K562 (cell line): ENCODE data around the gene CLUH. TPM values are rescaled to one million over a fixed set of nuclear protein-coding genes. Genes with fewer than 3 reads are reported as not detected.

ENCODE experiments used
- ATAC-seq: fragments of 200-7000 bp; cut with Tn5 transposase; 3 replicates; pipeline ENCODE4 v1.9.1; 2020; ENCODE audit warnings: moderate library complexity
- BruUV-seq: library from RNA; stranded (reverse); fragments of 400-500 nt; replicated peaks from 2 replicates; lab custom pipeline; 2021; lab: Mats Ljungman, UMichigan
- CTCF ChIA-PET: fragments of 300-600 bp; formaldehyde crosslinking; extraction: SDS; loops from one replicate; lab custom pipeline; 2021; ENCODE audit warnings: low intra/inter-chr PET ratio; lab: Yijun Ruan, JAX
- POLR2A ChIA-PET: fragments of 300-600, 350-650 bp; sonication (Branson Sonifier 250); formaldehyde crosslinking; extraction: SDS; loops from one replicate; lab custom pipeline; 2021; ENCODE audit warnings: antibody characterized with exemption, inconsistent platforms; lab: Yijun Ruan, JAX
- DNase-seq, 4 experiments: peaks; one replicate each; pipeline versions ENCODE4 v3.0.0 to v3.0.0-alpha.2; 2011 to 2018; ENCODE audit warnings: low spot score in 3 of 4, mixed read lengths in 3 of 4; ENCODE audit errors: extremely low read depth in 1 of 4
- FAIRE-seq: peaks from 2 replicates; lab custom pipeline; 2011; peaks lifted over from hg19 to GRCh38; lab: Jason Lieb, UNC
- H2AFZ ChIP-seq: 2 replicates; pipeline ENCODE4 v1.6.0; 2011; ENCODE audit warnings: low read depth, low read length, control low read depth, inconsistent platforms
- H3K27ac ChIP-seq: fragments of 200-600 bp; 3 replicates; pipeline ENCODE4 v1.8.0; 2011; ENCODE audit warnings: low read depth, mild to moderate bottlenecking, control low read depth, inconsistent platforms, low read length, moderate library complexity, mixed read lengths; ENCODE audit errors: extremely low read depth
- H3K27me3 ChIP-seq, 2 experiments: fragments of 300-600 bp in 1 of 2; 2 replicates in 1 of 2; 3 replicates in 1 of 2; pipeline versions ENCODE4 v1.6.0 to v1.8.0; 2011; ENCODE audit warnings: inconsistent platforms in 2 of 2, low read length in 2 of 2, mild to moderate bottlenecking in 1 of 2, mixed read lengths in 1 of 2, moderate library complexity in 1 of 2; ENCODE audit not compliant: control insufficient read depth in 2 of 2, insufficient read depth in 2 of 2
- H3K36me3 ChIP-seq: fragments of 300-600 bp; 3 replicates; pipeline ENCODE4 v1.8.0; 2011; ENCODE audit warnings: mild to moderate bottlenecking, low read length, inconsistent platforms; ENCODE audit not compliant: control insufficient read depth, insufficient read depth
- H3K4me1 ChIP-seq, 2 experiments: fragments of 200-600 bp in 1 of 2; replicated peaks in 1 of 2; 2 replicates in 1 of 2; 3 replicates in 1 of 2; pipeline versions ENCODE4 v1.5.1 to v1.8.0; 2011; ENCODE audit warnings: inconsistent platforms in 2 of 2, low read length in 2 of 2, mild to moderate bottlenecking in 1 of 2, mixed read lengths in 1 of 2, moderate library complexity in 1 of 2; ENCODE audit not compliant: control insufficient read depth in 2 of 2, insufficient read depth in 2 of 2
- H3K4me2 ChIP-seq: 2 replicates; pipeline ENCODE4 v1.6.1; 2011; ENCODE audit warnings: low read length, control low read depth, inconsistent platforms, mixed read lengths; ENCODE audit not compliant: insufficient read depth
- H3K4me3 ChIP-seq: fragments of 200-600 bp; sonication (generic), shearing (Covaris generic); 2 replicates; pipeline ENCODE4 v1.5.1; 2016; ENCODE audit warnings: control low read depth, inconsistent platforms
- H3K79me2 ChIP-seq: fragments of 200-600 bp; 3 replicates; pipeline ENCODE4 v1.8.0; 2011; ENCODE audit warnings: low read length, inconsistent platforms; ENCODE audit not compliant: control insufficient read depth, insufficient read depth
- H3K9ac ChIP-seq, 2 experiments: 2 replicates each; pipeline versions ENCODE4 v1.6.0 to v1.6.1; 2011; ENCODE audit warnings: low read depth in 2 of 2, low read length in 2 of 2, control low read depth in 1 of 2, inconsistent platforms in 1 of 2, mild to moderate bottlenecking in 1 of 2, mixed read lengths in 1 of 2; ENCODE audit not compliant: insufficient read depth in 1 of 2
- H3K9me1 ChIP-seq: one replicate; pipeline ENCODE4 v1.6.0; 2011; ENCODE audit warnings: inconsistent platforms, mild to moderate bottlenecking, low read length, moderate library complexity; ENCODE audit not compliant: control insufficient read depth, insufficient read depth
- H3K9me3 ChIP-seq: replicated peaks from 2 replicates; pipeline ENCODE4 v1.5.1; 2011; ENCODE audit warnings: low read depth, low read length, inconsistent platforms; ENCODE audit not compliant: control insufficient read depth, insufficient read depth
- H4K20me1 ChIP-seq: replicated peaks from 2 replicates; pipeline ENCODE4 v1.6.1; 2011; ENCODE audit warnings: low read length, inconsistent platforms, mixed read lengths; ENCODE audit not compliant: control insufficient read depth, insufficient read depth
- CBFA2T3 ChIP-seq: fragments of 450-650 bp; IDR thresholded peaks from 2 replicates; pipeline ENCODE4 v1.6.1; 2017
- CEBPG ChIP-seq, 3 experiments: fragments of 200-800 bp in 1 of 3; sonication (Bioruptor generic) in 1 of 3; sonication (generic) in 1 of 3; formaldehyde crosslinking in 1 of 3; IDR thresholded peaks in 2 of 3; conservative IDR thresholded peaks in 1 of 3; 2 replicates each; pipeline versions ENCODE4 v1.6.1 to v1.8.0; 2016 to 2022; ENCODE audit warnings: missing compliant biosample characterization in 2 of 3, missing genetic modification characterization in 2 of 3, mild to moderate bottlenecking in 1 of 3, missing genetic modification reagents in 1 of 3
- FOSL1 ChIP-seq: fragments of 200-800 bp; sonication (Bioruptor generic); conservative IDR thresholded peaks from 2 replicates; pipeline ENCODE4 v1.6.1; 2016; ENCODE audit warnings: missing genetic modification characterization, missing compliant biosample characterization
- JUND ChIP-seq, 2 experiments: IDR thresholded peaks; 2 replicates in 1 of 2; 3 replicates in 1 of 2; pipeline ENCODE4 v1.6.1; 2011; ENCODE audit warnings: borderline replicate concordance in 2 of 2, low read depth in 2 of 2, low read length in 2 of 2, improper control_type of control experiment in 1 of 2, missing biosample characterization in 1 of 2, missing genetic modification characterization in 1 of 2, missing genetic modification reagents in 1 of 2
- KLF10 ChIP-seq: fragments of 250-450 bp; sonication (Bioruptor Pico); IDR thresholded peaks from 2 replicates; pipeline ENCODE4 v1.6.1; 2021; ENCODE audit warnings: matching md5 sums
- PRPF4 ChIP-seq: fragments of 200-400 bp; formaldehyde crosslinking; IDR thresholded peaks from one replicate; pipeline ENCODE4 v1.6.1; 2017; ENCODE audit warnings: low read length, low read depth, mild to moderate bottlenecking; ENCODE audit not compliant: insufficient read depth, poor library complexity, severe bottlenecking
- RAD21 ChIP-seq, 2 experiments: fragments of 250-450 bp in 1 of 2; fragments of 450-650 bp in 1 of 2; sonication (Bioruptor Pico) in 1 of 2; formaldehyde crosslinking in 1 of 2; IDR thresholded peaks in 1 of 2; conservative IDR thresholded peaks in 1 of 2; 2 replicates each; pipeline versions ENCODE4 v1.4.0 to v1.8.0; 2020 to 2022; ENCODE audit warnings: mild to moderate bottlenecking in 2 of 2, moderate library complexity in 1 of 2
- TAF1 ChIP-seq: IDR thresholded peaks from 2 replicates; pipeline ENCODE4 v1.6.1; 2011; ENCODE audit warnings: mild to moderate bottlenecking, low read length, moderate library complexity; ENCODE audit not compliant: insufficient read depth, control insufficient read depth, severe bottlenecking; ENCODE audit errors: extremely low read depth
- WGBS: fragments of 100-300 bp; shearing (Covaris generic); methylation state at CpG from one replicate; pipeline ENCODE4 v1.1.6; 2016; ENCODE audit warnings: low coverage, mixed read lengths; ENCODE audit not compliant: insufficient coverage; ENCODE audit errors: missing lambda C conversion rate; 5-methylcytosine and 5-hydroxymethylcytosine counted together
- in situ Hi-C: fragments of 300-500 bp; cut with MboI; formaldehyde crosslinking; loops from 4 replicates; pipeline ENCODE4 v1.15.0; 2018; ENCODE audit warnings: inconsistent platforms, mixed read lengths
- intact Hi-C: fragments of 100-400 bp; cut with micrococcal nuclease; formaldehyde crosslinking; loops from 2 replicates; pipeline ENCODE4 v1.14.2; 2022
- polyA plus RNA-seq, 8 experiments: library from polyadenylated mRNA; depleted of rRNA in 4 of 8; stranded (reverse) in 5 of 8; unstranded in 3 of 8; fragments of >200 nt; fragmentation: Nextera tagmentation in 2 of 8; fragmentation: Illumina TruSeq in 1 of 8; extraction: Ambion mirVana in 2 of 8; extraction: Trizol in 1 of 8; gene quantifications; 2 replicates each; pipeline versions ENCODE4 v1.2.1 to v1.2.3, GENCODE V29; 2011 to 2014; ENCODE audit warnings: inconsistent platforms in 1 of 8, missing spikeins in 1 of 8
- total RNA-seq, 7 experiments: library from RNA; depleted of rRNA in 6 of 7; stranded (reverse); fragments of >200 nt in 6 of 7; fragmentation: Illumina TruSeq in 2 of 7; extraction: Trizol in 2 of 7; gene quantifications; 2 replicates each; pipeline versions ENCODE4 v1.2.1 to v1.2.3, GENCODE V29; 2011 to 2021; ENCODE audit warnings: low replicate concordance in 1 of 7
- TF ChIP-seq, protein P1 (sequence below): fragments of 250-450 bp; sonication (Bioruptor Pico); IDR thresholded peaks from 2 replicates; pipeline ENCODE4 v1.4.0; 2020; ENCODE audit warnings: mild to moderate bottlenecking, moderate library complexity, borderline replicate concordance
- TF ChIP-seq, protein P2 (sequence below), 2 experiments: fragments of 450-650 bp in 1 of 2; sonication (generic) in 1 of 2; formaldehyde crosslinking in 1 of 2; IDR thresholded peaks in 1 of 2; conservative IDR thresholded peaks in 1 of 2; 2 replicates each; pipeline versions ENCODE4 v1.6.1 to v1.8.1; 2016 to 2023; ENCODE audit warnings: mild to moderate bottlenecking in 2 of 2, moderate library complexity in 2 of 2, inconsistent platforms in 1 of 2, missing genetic modification reagents in 1 of 2
- TF ChIP-seq, protein P3 (sequence below): fragments of 250-450 bp; sonication (Bioruptor Pico); IDR thresholded peaks from 2 replicates; pipeline ENCODE4 v1.4.0; 2020; ENCODE audit warnings: borderline replicate concordance

CLUH gene
- total and polyA plus RNA-seq, 9 of the 15 experiments (the other 6 are each of a cell fraction or from before 2014, with no cell fraction given), result 0.21 to 140 (median 33.2) TPM

DNA sequence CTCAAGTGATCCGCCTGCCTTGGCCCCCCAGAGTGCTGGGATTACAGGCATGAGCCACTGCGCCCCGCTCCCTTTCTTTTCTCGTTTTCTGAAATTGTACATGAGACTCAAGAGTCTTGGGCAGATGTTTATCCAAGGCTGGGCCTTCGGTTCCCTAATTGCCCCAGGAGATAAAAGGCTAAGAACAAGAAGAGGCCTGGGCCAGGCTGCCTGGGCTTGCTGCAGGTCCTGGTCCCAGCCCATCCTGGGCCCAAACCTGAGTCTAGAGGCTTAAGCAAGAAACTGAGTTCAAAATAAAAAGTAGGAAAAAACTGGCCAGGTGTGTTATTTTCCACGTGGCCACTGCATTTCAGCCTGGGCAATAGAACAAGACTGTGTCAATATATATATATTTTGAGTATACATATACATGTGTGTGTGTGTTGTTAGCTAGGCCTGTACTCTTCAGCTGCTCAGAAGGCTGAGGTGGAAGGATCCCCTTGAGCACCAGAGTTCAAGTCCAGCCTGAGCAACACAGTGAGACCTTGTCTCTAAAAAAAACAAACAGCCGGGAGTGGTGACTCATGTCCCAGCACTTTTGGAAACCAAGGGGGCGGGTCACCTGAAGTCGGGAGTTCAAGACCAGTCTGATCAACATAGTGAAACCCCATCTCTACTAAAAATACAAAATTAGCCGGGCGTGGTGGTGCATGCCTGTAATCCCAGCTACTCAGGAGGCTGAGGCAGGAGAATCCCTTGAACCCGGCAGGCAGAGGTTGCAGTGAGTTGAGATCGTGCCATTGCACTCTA is 6.8 kb upstream of the CLUH start:
- Histone ChIP-seq H3K4me3 (no peak overlapping the region), H3K4me2 (no peak overlapping the region), H3K9me1 (no peaks in the 10 kb centered on the region), H3K9me3 (no peaks in the 10 kb centered on the region), H2AFZ (no peak overlapping the region), H3K9ac (no peak overlapping the region), H4K20me1 (no peaks in the 10 kb centered on the region), H3K27ac (no peak overlapping the region), H3K79me2 (no peaks in the 10 kb centered on the region), H3K27me3 (no peaks in the 10 kb centered on the region), H3K4me1 (peaks cover 13 to 16% of the 10 kb centered on the region in 2 experiments; a peak in 4 of 5 replicates), H3K36me3 (no peaks in the 10 kb centered on the region)
- FAIRE-seq (no peak), ATAC-seq (peak; percentile 59), DNase-seq (peak in 1 of 4 experiments; percentile 45)
- TF ChIP-seq TAF1, result no peak
- TF ChIP-seq CEBPG (CRISPR knock-in tag; IDR thresholded peaks at IDR 0.05), result no peak
- no peak for TF ChIP-seq CEBPG (tag; conservative IDR thresholded peaks at IDR 0.05 in 1 of 2, IDR thresholded peaks at IDR 0.05 in 1 of 2)
- TF ChIP-seq, protein P1, sequence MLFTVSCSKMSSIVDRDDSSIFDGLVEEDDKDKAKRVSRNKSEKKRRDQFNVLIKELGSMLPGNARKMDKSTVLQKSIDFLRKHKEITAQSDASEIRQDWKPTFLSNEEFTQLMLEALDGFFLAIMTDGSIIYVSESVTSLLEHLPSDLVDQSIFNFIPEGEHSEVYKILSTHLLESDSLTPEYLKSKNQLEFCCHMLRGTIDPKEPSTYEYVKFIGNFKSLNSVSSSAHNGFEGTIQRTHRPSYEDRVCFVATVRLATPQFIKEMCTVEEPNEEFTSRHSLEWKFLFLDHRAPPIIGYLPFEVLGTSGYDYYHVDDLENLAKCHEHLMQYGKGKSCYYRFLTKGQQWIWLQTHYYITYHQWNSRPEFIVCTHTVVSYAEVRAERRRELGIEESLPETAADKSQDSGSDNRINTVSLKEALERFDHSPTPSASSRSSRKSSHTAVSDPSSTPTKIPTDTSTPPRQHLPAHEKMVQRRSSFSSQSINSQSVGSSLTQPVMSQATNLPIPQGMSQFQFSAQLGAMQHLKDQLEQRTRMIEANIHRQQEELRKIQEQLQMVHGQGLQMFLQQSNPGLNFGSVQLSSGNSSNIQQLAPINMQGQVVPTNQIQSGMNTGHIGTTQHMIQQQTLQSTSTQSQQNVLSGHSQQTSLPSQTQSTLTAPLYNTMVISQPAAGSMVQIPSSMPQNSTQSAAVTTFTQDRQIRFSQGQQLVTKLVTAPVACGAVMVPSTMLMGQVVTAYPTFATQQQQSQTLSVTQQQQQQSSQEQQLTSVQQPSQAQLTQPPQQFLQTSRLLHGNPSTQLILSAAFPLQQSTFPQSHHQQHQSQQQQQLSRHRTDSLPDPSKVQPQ (CRISPR knock-in tag), result no peak
- TF ChIP-seq FOSL1, result peak; percentile 61
- TF ChIP-seq RAD21 (CRISPR knock-in tag; conservative IDR thresholded peaks at IDR 0.05 in 1 of 2, IDR thresholded peaks at IDR 0.05 in 1 of 2), result no peak
- TF ChIP-seq CBFA2T3, result no peak
- no peak for TF ChIP-seq KLF10 (CRISPR knock-in tag)
- no peak for TF ChIP-seq PRPF4
- TF ChIP-seq, protein P2, sequence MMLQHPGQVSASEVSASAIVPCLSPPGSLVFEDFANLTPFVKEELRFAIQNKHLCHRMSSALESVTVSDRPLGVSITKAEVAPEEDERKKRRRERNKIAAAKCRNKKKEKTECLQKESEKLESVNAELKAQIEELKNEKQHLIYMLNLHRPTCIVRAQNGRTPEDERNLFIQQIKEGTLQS (IDR thresholded peaks at IDR 0.05), result peak; percentile 70
- TF ChIP-seq, protein P2 (CRISPR knock-in tag; conservative IDR thresholded peaks at IDR 0.05), result no peak
- TF ChIP-seq, protein P3, sequence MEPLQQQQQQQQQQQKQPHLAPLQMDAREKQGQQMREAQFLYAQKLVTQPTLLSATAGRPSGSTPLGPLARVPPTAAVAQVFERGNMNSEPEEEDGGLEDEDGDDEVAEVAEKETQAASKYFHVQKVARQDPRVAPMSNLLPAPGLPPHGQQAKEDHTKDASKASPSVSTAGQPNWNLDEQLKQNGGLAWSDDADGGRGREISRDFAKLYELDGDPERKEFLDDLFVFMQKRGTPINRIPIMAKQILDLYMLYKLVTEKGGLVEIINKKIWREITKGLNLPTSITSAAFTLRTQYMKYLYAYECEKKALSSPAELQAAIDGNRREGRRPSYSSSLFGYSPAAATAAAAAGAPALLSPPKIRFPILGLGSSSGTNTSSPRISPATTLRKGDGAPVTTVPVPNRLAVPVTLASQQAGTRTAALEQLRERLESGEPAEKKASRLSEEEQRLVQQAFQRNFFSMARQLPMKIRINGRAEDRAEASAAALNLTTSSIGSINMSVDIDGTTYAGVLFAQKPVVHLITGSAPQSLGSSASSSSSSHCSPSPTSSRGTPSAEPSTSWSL (CRISPR knock-in tag), result no peak
- peak; percentile 65 for TF ChIP-seq JUND (IDR thresholded peaks at IDR 0.05; ENCODE audit: borderline replicate concordance, low read depth, low read length)
- peak; percentile 13; the same call in 1 of the 3 replicates for TF ChIP-seq JUND (tag; IDR thresholded peaks at IDR 0.05; ENCODE audit: borderline replicate concordance, low read depth, low read length)
- intact Hi-C loops, result no loop called here
- in situ Hi-C loops, result no loop called here
- ChIA-PET CTCF (no interaction called here), POLR2A (no interaction called here)
- no TSS peak for BruUV-seq
- WGBS, result 31% methylated on average over 6 of the region's 13 CpGs
